GM18508 (cell line): ENCODE data around the gene FBXL15.

Experiments
- ATAC-seq: cut with Tn5 transposase; IDR thresholded peaks from one replicate; pipeline ENCODE4 v1.9.1; 2021; ENCODE audit warnings: moderate number of reproducible peaks; ENCODE audit not compliant: insufficient read depth, unreplicated experiment

The FBXL15 gene

GRCh38 chr10:102409604-102410428 is 10.8 kb upstream of the FBXL15 start:
- ATAC-seq, result no peak

DNA sequence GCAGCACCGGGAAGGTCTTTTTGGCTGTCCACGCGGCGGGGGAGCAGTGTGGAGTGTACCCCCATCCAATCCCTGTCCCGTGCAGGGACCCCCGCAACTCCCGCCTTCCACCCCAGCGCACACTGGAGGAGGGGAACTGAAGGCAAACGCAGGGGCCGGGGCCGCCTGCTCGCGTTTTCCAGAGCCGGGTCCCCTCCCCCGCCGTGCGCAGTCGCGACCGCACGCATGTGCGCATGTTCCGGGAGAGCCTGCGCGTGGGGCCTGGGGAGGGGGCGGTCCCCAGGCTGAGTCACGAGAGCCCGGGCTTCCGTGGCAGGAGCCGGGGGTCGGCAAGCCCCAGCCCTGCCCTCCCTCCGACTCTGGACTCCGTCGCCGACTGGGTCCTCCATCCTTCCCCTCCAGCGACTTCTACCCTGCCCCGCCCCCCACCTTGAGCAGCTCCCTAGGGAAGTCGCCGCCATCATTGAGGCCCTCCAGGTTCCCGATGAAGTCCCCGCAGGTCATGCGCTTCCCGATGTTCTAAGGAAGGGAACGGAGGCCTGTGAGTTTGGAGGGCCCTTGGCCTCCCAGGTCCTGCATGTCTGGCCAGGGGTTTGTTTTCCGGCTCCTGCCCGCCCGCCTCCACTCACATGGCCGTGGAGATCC is 10.1 kb upstream of the FBXL15 start:
- no peak for ATAC-seq

DNA sequence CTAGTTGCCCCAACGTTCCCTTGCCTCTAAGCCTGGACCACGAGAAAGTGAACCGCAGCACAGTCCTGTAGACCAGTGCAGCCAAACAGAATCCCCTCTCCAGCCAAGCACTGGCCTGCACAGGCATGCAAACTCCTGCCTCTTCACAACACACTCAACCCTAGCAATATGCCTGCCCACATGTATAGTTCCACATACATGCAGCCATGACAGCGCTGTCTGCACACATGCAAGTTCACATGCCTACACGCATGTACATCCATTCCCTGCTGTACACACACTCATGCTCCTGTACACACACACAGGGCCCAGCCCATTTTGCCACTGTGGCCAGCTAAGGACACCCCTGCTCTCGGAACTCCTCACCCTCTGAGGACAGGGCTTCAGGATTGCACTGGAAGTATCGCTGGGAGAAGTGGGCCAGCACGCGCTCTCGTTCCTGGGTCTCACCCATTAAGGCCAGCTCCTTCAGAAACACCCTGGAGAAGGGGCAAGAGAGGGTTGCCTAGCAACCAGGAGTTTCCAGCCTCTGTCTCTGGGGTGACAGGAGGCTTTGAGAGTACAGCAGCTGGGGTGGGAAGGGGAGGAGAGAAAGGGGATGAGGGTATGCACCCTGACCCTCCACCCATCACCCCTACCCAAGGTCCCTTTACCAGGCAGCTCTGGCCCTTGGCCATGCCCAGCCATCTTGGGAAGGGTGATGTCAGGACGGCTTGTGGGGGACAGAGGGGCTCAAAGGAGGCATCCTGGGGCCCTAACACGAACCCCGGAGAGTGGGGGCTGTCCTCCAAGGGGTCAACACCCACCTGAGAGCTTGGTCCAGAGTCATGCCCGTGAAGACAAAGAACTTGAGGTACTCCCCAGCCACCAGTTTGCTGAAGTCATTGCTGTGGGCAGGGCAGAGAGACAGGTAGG is 9.0 kb upstream of the FBXL15 start:
- no peak for ATAC-seq

DNA sequence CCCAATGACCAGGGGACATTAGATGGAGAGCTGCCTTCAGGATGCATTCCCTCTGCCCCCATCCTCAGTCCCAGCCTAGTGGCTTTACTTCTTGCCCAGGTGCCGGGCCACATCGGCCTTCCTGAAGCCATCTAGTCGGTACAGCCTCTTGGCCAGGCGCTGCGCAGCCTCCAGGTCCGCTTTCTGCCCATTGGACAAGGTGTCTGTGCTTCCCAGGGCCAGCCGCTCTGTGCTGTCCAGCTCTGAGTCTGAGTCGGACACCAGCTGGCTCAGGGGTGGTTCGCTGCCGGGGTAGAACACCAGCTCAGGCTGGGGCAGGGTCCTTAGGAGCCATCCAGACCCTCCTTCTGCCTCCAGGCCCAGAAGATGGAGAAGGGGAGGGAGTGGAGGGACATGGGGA is 8.3 kb upstream of the FBXL15 start:
- ATAC-seq, result no peak

DNA sequence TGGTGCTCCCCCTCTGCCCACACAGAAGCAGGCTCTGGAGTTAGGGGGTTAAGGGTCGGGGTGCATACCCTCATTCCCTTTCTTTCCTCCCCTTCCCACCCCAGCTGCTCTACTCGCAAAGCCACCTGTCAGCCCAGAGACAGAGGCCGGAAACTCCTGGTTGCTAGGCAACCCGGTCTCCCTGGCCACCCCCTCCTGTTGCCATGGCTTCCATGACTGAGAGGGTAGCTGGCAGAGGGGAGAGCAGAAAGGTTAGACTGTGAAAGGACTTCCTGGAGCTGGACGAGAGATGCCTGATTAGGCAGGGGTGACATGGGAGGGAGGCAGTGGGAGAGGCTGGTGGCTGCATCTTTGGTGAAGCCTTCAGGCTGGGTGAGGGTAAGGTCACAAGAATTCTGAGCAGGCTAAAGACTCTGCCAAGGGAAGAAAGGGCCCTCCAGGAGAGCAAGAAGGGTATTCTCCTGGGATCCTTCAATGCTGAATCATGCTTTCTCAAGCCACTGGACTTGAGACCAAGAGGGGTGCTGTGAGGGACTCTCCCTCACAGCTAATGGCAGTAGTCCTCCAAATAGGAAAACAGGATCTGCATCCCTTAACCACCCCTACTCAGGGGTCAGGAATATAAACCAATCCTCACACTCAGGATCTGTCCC is 7.5 kb upstream of the FBXL15 start:
- no peak for ATAC-seq

DNA sequence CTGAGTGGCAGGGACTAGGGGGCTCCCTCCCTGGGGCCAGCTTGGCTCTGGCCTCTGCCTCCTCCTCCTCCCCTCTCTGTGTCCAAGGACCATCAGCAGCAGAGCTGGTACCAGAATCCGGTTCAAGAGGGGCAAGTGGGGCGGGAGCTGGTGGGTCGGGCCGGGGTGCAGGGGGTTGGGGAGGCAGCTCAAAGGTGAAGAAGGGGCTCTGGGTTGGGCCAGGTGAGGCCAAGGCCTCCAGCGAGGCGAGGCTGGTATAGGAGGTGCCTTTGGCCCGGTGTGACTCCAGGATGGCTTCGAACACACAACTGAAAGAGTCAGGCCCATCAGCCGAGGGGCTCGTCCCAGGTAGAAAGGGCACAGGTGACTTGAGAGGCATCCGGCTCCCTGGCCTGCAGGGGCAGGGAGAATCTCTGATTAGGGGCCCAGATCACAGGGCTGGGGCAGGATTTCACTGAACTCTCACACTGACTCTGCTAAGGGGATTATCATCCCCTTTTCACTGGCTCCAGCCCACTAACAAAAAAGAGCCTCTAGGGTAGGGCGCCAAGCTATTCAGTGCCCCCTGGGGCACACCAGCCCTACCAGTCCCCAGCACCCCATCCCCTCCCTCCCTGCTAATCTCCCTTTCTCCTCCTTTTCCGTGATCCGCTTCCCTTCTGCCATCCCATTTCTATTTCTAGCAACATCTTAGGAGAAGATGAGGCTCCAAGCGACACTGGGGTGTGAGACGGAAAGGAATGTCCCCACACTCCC is 6.7 kb upstream of the FBXL15 start:
- no peak for ATAC-seq

DNA sequence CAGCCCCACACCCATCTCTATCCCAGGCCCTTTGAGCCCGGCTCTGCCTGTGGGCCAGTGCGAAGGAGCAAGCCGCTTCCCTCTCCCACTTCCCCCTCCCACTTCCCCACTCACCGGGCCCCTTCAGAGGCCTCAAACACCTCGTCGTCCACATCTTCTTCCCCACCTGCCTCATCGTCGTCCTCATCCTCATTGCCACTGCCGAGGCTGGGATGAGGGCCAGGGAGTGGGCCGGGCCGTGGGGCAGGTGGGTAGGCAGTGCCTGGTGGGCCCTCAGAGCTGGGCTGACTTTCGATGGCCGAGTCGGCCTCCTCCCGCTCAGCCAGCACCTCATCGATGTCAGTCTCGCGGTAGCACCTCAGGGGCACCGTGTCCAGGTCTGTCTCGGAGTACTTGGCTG is 5.9 kb upstream of the FBXL15 start:
- ATAC-seq, result no peak

DNA sequence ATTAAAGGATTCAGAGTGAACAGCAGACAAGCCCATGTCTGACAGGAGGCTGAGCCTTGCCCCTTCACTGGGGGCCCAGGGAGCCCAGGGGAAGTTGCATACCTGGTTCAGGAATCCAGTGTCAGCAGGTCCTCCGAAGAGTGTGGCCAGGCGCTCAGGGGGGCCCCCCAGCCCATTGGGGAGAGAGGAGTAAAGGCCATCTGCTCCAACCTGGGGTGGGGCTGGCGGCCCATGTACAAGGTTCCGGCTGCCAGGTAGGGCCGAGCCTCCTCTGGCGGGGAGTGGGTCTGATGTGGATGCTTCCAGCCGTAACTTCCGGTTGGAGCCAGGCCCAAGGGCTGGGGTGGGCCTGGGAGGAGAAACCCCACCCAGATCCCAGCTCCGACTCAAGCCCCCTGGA is 4.4 kb upstream of the FBXL15 start:
- no peak for ATAC-seq

DNA sequence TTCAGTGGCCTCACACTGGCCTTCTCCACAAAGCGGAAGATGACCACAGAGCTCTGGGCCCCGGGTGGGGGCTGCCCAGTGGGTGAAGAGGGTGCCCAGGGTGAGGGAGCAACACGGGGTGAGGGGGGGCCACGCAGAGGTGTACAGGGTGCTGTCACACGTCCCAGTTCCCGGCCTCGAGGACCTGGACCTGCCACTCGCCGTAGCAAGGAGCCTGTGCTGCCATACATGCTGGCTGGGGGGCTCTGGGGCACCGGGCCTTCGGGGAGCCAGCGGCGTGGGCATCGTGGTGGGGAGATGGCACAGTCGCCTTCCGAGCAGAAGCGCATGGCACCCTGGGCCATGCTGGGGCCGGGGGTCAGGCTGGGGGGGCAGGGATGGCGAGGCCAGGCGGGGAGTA is 3.9 kb upstream of the FBXL15 start:
- ATAC-seq, result no peak

- no peak for ATAC-seq
Measured at GRCh38 chr10:102418622-102419268, 1.9 kb upstream of the FBXL15 start, which contains the start of gene PSD. Gene PSD, minus strand, starts transcription at chr10:102418785. Its CDS starts 1,747 bp downstream, at chr10:102417038.

GRCh38 chr10:102419269-102420180 is 1.1 kb upstream of the FBXL15 start:
- ATAC-seq, result no peak

DNA sequence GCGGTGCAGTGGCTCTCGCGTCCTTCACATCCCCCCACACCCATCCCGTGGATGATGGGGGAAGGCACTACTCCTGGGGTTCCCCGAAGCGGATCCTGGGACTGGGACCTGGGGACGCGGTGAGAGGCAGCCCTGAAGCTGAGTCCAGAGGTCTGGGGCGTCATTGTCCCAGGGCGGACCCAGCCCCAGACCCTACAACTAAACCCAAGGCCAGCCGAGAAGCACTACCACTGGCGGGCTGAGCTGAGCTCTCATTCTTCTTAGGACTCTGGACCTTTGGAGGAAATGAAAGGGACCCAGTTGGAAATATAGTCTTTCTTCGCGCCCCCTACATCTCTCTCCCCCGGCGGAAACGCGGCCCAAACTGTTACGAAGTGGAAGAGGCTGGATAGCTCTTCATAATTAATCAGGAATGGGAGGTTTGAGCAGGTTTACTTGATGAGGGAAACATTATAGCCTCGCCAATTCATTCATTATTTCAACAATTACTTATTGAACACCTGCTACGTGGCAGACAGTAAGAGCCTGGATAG is 389 bp upstream of the FBXL15 start:
- no peak for ATAC-seq

- ATAC-seq, result no peak
Measured at GRCh38 chr10:102421507-102421756, 796 bp downstream of the FBXL15 start.

GRCh38 chr10:102421757-102422512 is 1.3 kb downstream of the FBXL15 start:
- ATAC-seq, result no peak

DNA sequence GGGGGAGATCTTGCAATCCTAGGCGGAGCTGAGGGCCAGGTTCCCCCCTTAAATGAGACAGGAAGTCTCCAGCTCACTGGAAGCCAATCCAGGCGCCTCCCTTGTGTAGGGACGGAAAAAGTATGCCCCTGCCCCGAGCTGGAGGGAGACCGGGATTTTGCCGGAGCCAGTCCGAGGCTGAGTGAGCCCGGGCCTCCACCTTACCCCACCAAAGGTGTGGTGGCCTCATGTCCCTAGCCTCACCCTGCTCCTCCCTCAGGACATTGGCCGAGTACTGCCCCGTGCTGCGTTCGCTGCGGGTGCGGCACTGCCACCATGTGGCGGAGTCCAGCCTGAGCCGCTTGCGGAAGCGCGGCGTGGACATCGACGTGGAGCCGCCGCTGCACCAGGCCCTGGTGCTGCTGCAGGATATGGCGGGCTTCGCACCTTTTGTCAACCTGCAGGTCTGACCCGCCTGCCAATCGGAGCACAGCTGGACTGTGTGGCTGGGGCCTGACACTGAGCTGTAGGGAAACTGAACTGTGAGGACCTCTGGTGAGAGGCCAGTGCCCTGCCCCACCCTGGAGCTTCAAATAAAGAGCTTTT is 2.0 kb downstream of the FBXL15 start:
- ATAC-seq, result no peak

DNA sequence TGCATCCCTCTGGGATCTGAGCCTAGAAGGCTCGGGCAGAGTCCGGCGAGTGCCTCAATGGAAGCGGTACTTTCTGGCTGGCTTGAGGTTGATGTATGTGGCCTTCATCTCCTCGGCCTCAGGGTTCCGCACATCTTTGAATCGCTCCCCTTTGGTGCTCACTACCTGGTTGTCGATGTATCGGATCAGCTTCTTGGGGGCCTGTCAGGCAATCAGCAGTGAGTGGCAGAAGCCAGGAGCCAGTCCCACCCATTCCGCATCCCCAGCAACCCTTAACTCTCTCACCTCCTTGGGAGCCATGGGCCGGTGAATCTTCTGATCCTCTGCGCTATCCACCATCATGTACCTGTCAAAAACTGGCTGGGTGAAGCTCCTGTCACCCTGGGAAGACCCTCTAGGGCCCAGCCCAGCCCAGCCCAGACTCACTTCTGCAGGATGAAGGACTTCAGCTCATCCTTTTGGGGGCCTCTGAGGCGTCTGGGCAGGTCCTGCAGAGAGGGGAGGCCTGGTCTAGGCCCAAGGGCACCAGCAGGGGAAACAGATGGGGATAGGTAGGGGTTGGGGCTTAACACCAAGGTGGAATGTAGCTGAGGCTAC is 2.8 kb downstream of the FBXL15 start:
- ATAC-seq, result no peak

- ATAC-seq, result no peak
Measured at GRCh38 chr10:102424145-102424544, 3.5 kb downstream of the FBXL15 start.
